ENCODE measurements around the gene ENTR1.

ENTR1 gene

DNA sequence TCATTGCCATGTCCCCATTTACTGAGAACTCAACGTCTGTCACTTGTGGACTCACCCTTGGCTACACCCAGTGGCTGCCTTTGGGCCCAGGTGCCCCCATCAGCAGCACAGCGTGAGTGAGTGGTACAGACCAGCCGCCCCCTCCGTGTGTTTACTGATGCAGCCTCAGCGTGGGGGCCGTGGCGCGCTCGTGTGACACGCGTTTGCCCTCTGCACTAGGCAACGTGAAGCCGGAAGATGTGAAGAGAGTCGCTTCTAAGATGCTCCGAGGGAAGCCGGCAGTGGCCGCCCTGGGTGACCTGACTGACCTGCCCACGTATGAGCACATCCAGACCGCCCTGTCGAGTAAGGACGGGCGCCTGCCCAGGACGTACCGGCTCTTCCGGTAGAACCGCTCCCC, 12.5 kb upstream of the ENTR1 start:
- H3K9ac ChIP-seq (ENCODE audit: low read length in 5 of 5): no peak overlapping the region
- H3K27ac ChIP-seq (ENCODE audit: low read depth, low read length): no peak overlapping the region
- H3K36me3 ChIP-seq (ENCODE audit: control insufficient read depth in 5 of 5, insufficient read depth in 5 of 5, low read length in 5 of 5): peaks cover 0 to 68% (median 66%) of the 10 kb centered on the region in 5 donors
- H3K27me3 ChIP-seq (ENCODE audit: control insufficient read depth in 5 of 5, insufficient read depth in 4 of 5, low read length in 5 of 5): no peaks in the 10 kb centered on the region
- H3K9me3 ChIP-seq (ENCODE audit: control insufficient read depth in 5 of 5, low read length in 5 of 5): no peaks in the 10 kb centered on the region
- peaks cover 0 to 6% (median 0%) of the 10 kb centered on the region in 5 donors for H3K4me1 ChIP-seq (ENCODE audit: control insufficient read depth in 5 of 5, insufficient read depth in 5 of 5, low read length in 5 of 5)
- no peak overlapping the region for H3K4me3 ChIP-seq (ENCODE audit: low read depth in 1 of 5, low read length in 5 of 5)

DNA sequence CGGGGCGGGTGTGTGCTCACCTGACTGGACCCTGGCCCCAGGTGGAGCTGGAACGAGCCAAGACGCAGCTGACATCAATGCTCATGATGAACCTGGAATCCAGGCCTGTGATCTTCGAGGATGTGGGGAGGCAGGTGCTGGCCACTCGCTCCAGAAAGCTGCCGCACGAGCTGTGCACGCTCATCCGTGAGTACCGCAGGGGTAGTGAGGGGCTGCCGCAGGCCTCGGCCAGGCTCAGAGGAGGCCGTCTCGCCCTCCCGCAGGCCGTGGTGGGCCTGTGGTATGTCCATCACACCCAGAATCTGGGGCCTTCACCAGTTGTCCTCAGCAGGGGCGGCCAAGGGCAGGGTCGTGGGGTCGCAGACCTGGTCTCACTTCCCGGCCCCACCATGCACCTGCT, 11.4 kb upstream of the ENTR1 start:
- no peaks in the 10 kb centered on the region for H3K27me3 ChIP-seq (ENCODE audit: control insufficient read depth in 5 of 5, insufficient read depth in 4 of 5, low read length in 5 of 5)
- H3K4me3 ChIP-seq (ENCODE audit: low read depth in 1 of 5, low read length in 5 of 5): no peak overlapping the region
- H3K9ac ChIP-seq (ENCODE audit: low read length in 5 of 5): no peak overlapping the region
- H3K36me3 ChIP-seq (ENCODE audit: control insufficient read depth in 5 of 5, insufficient read depth in 5 of 5, low read length in 5 of 5): peaks cover 0 to 79% (median 76%) of the 10 kb centered on the region in 5 donors
- peaks cover 0 to 6% (median 0%) of the 10 kb centered on the region in 5 donors for H3K4me1 ChIP-seq (ENCODE audit: control insufficient read depth in 5 of 5, insufficient read depth in 5 of 5, low read length in 5 of 5)
- no peaks in the 10 kb centered on the region for H3K9me3 ChIP-seq (ENCODE audit: control insufficient read depth in 5 of 5, low read length in 5 of 5)
- H3K27ac ChIP-seq (ENCODE audit: low read depth, low read length): no peak overlapping the region

DNA sequence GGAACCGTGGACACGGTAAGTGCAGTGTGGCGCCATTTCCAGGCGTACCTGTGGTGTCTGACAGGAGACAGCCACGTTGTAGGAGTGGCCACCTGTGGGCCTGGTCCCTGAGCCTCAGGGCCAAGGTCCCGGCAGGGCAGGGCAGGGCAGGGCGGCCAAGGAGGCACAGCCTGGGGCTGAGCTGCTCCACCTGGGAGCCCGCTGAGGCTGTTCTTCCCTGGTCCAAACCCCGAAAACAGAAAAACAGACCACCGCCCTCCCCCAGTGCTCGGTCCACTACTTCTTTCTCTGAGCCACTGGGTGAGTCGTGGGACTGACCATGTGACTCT, 8.6 kb upstream of the ENTR1 start:
- Histone ChIP-seq H3K4me3 (ENCODE audit: low read depth in 1 of 5, low read length in 5 of 5) (no peak overlapping the region), H3K36me3 (ENCODE audit: control insufficient read depth in 5 of 5, insufficient read depth in 5 of 5, low read length in 5 of 5) (peaks cover 0 to 96% (median 92%) of the 10 kb centered on the region in 5 donors), H3K27ac (ENCODE audit: low read depth, low read length) (no peak overlapping the region), H3K9ac (ENCODE audit: low read length in 5 of 5) (no peak overlapping the region), H3K9me3 (ENCODE audit: control insufficient read depth in 5 of 5, low read length in 5 of 5) (no peaks in the 10 kb centered on the region), H3K27me3 (ENCODE audit: control insufficient read depth in 5 of 5, insufficient read depth in 4 of 5, low read length in 5 of 5) (no peaks in the 10 kb centered on the region), H3K4me1 (ENCODE audit: control insufficient read depth in 5 of 5, insufficient read depth in 5 of 5, low read length in 5 of 5) (no peaks in the 10 kb centered on the region)

DNA sequence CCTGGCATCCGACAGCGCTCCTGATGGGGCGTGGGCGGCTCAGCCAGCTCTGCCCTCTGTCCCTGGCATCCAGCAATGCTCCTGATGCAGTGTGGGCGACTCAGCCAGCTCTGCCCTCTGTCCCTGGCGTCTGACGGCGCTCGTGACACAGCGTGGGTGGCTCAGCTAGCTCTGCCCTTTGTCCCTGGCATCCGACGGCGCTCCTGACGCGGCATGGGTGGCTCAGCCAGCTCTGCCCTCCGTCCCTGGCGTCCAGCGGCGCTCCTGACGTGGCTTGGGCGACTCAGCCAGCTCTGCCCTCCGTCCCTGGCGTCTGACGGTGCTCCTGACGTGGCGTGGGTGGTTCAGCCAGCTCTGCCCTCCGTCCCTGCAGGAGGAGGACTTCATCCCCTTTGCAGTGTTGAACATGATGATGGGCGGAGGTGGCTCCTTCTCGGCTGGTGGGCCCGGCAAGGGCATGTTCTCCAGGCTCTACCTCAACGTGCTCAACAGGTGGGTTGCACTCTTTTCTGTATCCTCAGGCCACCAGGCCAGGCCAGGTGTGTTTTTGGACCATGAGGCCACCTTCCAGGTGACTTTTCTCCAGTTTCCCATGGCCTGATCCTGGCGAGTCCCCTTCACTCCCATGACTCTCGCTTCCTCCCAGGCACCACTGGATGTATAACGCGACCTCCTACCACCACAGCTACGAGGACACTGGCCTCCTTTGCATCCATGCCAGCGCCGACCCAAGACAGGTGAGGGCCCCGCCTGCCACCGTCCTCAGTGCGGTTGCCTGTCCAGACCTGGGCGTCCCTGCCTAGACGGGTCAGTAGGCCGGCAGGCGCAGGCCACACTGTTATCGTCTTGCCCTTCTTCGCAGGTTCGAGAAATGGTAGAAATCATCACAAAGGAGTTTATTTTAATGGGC, 8.0 kb upstream of the ENTR1 start:
- H3K27me3 ChIP-seq (ENCODE audit: control insufficient read depth in 5 of 5, insufficient read depth in 4 of 5, low read length in 5 of 5): no peaks in the 10 kb centered on the region
- H3K27ac ChIP-seq (ENCODE audit: low read depth, low read length): no peak overlapping the region
- H3K4me1 ChIP-seq (ENCODE audit: control insufficient read depth in 5 of 5, insufficient read depth in 5 of 5, low read length in 5 of 5): no peaks in the 10 kb centered on the region
- no peak overlapping the region for H3K4me3 ChIP-seq (ENCODE audit: low read depth in 1 of 5, low read length in 5 of 5)
- peaks cover 0 to 96% (median 94%) of the 10 kb centered on the region in 5 donors for H3K36me3 ChIP-seq (ENCODE audit: control insufficient read depth in 5 of 5, insufficient read depth in 5 of 5, low read length in 5 of 5)
- no peaks in the 10 kb centered on the region for H3K9me3 ChIP-seq (ENCODE audit: control insufficient read depth in 5 of 5, low read length in 5 of 5)
- no peak overlapping the region for H3K9ac ChIP-seq (ENCODE audit: low read length in 5 of 5)

DNA sequence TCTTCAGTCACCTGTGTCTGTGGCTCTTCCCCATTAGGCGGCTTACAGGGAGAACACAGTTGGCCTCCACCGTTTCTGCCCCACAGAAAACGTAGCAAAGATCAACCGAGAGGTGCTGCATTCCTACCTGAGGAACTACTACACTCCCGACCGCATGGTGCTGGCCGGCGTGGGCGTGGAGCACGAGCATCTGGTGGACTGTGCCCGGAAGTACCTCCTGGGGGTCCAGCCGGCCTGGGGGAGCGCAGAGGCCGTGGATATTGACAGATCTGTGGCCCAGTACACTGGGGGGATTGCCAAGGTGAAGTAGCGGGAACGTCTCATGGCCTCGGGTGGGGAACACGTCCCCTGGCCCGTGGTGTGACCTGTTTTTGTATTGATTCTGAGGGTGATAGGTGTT, 6.5 kb upstream of the ENTR1 start:
- Histone ChIP-seq H3K36me3 (ENCODE audit: control insufficient read depth in 5 of 5, insufficient read depth in 5 of 5, low read length in 5 of 5) (peaks cover 0 to 92% (median 87%) of the 10 kb centered on the region in 5 donors), H3K27ac (ENCODE audit: low read depth, low read length) (no peak overlapping the region), H3K9ac (ENCODE audit: low read length in 5 of 5) (no peak overlapping the region), H3K4me3 (ENCODE audit: low read depth in 1 of 5, low read length in 5 of 5) (no peak overlapping the region), H3K27me3 (ENCODE audit: control insufficient read depth in 5 of 5, insufficient read depth in 4 of 5, low read length in 5 of 5) (no peaks in the 10 kb centered on the region), H3K4me1 (ENCODE audit: control insufficient read depth in 5 of 5, insufficient read depth in 5 of 5, low read length in 5 of 5) (peaks cover 0 to 3% (median 2%) of the 10 kb centered on the region in 5 donors), H3K9me3 (ENCODE audit: control insufficient read depth in 5 of 5, low read length in 5 of 5) (no peaks in the 10 kb centered on the region)

DNA sequence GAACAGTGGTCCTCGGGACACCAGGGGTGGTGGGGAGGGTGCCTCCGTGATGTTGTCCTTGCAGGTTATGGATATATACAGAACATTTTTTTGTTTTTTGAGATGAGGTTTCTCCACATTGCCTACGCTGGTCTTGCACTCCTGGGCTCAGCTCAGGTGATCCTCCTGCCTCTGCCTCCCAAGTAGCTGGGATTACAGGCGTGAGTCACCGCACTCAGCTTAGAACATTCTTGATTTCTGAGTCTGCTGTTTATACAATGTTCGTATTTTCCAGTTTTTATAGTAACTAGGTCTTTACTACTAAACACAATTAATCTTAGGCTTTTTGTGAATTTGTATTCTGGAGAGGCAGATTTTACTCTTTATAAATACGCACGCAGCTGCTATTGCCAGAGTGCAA, 6.0 kb upstream of the ENTR1 start:
- no peak overlapping the region for H3K4me3 ChIP-seq (ENCODE audit: low read depth in 1 of 5, low read length in 5 of 5)
- no peak overlapping the region for H3K27ac ChIP-seq (ENCODE audit: low read depth, low read length)
- no peak overlapping the region for H3K9ac ChIP-seq (ENCODE audit: low read length in 5 of 5)

DNA sequence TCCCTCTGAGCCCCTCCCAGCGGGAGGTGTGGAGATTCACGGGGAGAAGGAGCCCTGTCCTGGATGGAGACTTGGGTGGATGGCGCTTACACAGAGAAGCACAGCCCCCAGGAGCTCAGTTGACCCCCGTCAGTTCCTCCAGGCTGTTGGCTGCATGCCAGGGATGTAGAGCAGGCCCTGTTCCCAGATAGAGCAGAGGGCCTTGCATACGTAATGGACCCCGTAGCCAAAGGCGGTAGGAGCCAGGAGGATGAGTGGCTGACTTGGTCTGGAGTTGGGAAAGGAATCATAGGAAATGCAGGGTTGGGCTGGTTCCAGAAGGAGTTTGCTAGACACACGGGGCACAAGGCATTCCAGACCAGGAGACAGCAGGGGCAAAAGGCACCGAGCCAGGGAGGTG, 2.5 kb upstream of the ENTR1 start:
- Histone ChIP-seq H3K36me3 (ENCODE audit: control insufficient read depth in 5 of 5, insufficient read depth in 5 of 5, low read length in 5 of 5) (peaks cover 0 to 56% (median 51%) of the 10 kb centered on the region in 5 donors), H3K27ac (ENCODE audit: low read depth, low read length) (no peak overlapping the region), H3K9ac (ENCODE audit: low read length in 5 of 5) (no peak overlapping the region), H3K27me3 (ENCODE audit: control insufficient read depth in 5 of 5, insufficient read depth in 4 of 5, low read length in 5 of 5) (no peaks in the 10 kb centered on the region), H3K4me3 (ENCODE audit: low read depth in 1 of 5, low read length in 5 of 5) (no peak overlapping the region), H3K9me3 (ENCODE audit: control insufficient read depth in 5 of 5, low read length in 5 of 5) (no peaks in the 10 kb centered on the region), H3K4me1 (ENCODE audit: control insufficient read depth in 5 of 5, insufficient read depth in 5 of 5, low read length in 5 of 5) (peaks cover 7 to 32% (median 25%) of the 10 kb centered on the region in 5 donors)

More for the DNA sequence above, 6.0 kb upstream of the ENTR1 start:
- H3K36me3 ChIP-seq (ENCODE audit: control insufficient read depth in 5 of 5, insufficient read depth in 5 of 5, low read length in 5 of 5): peaks cover 0 to 87% (median 83%) of the 10 kb centered on the region in 5 donors
- H3K27me3 ChIP-seq (ENCODE audit: control insufficient read depth in 5 of 5, insufficient read depth in 4 of 5, low read length in 5 of 5): no peaks in the 10 kb centered on the region
- H3K9me3 ChIP-seq (ENCODE audit: control insufficient read depth in 5 of 5, low read length in 5 of 5): no peaks in the 10 kb centered on the region
- H3K4me1 ChIP-seq (ENCODE audit: control insufficient read depth in 5 of 5, insufficient read depth in 5 of 5, low read length in 5 of 5): peaks cover 4 to 8% (median 7%) of the 10 kb centered on the region in 5 donors

DNA sequence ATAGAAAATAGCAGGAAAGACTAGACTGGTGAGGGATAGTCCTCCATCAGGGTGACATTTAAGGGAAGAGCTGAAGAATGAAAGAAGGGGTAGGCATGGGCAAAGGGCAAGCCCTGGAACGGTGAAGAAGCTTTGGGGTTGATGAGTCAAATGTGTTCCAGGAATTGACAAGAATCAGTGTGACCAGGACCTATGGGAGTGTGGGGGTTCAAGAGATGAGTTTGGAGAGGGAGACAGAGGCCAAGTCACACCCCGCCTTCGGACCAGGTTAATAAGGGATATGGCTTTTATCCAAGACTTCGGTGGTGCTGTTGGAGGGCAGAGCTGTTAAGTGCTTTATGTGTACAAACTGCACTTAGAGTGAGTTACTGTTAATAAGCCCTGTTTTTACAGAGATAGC, 964 bp upstream of the ENTR1 start:
- H3K4me3 ChIP-seq (ENCODE audit: low read depth in 1 of 5, low read length in 5 of 5): peak overlapping the region; percentile 74 to 96 (median 91)
- peaks cover 0 to 54% (median 49%) of the 10 kb centered on the region in 5 donors for H3K36me3 ChIP-seq (ENCODE audit: control insufficient read depth in 5 of 5, insufficient read depth in 5 of 5, low read length in 5 of 5)
- H3K9ac ChIP-seq (ENCODE audit: low read length in 5 of 5): peak overlapping the region; percentile 22 to 98 (median 95)
- H3K9me3 ChIP-seq (ENCODE audit: control insufficient read depth in 5 of 5, low read length in 5 of 5): no peaks in the 10 kb centered on the region
- H3K4me1 ChIP-seq (ENCODE audit: control insufficient read depth in 5 of 5, insufficient read depth in 5 of 5, low read length in 5 of 5): peaks cover 7 to 32% (median 25%) of the 10 kb centered on the region in 5 donors
- no peaks in the 10 kb centered on the region for H3K27me3 ChIP-seq (ENCODE audit: control insufficient read depth in 5 of 5, insufficient read depth in 4 of 5, low read length in 5 of 5)
- no peak overlapping the region for H3K27ac ChIP-seq (ENCODE audit: low read depth, low read length)

DNA sequence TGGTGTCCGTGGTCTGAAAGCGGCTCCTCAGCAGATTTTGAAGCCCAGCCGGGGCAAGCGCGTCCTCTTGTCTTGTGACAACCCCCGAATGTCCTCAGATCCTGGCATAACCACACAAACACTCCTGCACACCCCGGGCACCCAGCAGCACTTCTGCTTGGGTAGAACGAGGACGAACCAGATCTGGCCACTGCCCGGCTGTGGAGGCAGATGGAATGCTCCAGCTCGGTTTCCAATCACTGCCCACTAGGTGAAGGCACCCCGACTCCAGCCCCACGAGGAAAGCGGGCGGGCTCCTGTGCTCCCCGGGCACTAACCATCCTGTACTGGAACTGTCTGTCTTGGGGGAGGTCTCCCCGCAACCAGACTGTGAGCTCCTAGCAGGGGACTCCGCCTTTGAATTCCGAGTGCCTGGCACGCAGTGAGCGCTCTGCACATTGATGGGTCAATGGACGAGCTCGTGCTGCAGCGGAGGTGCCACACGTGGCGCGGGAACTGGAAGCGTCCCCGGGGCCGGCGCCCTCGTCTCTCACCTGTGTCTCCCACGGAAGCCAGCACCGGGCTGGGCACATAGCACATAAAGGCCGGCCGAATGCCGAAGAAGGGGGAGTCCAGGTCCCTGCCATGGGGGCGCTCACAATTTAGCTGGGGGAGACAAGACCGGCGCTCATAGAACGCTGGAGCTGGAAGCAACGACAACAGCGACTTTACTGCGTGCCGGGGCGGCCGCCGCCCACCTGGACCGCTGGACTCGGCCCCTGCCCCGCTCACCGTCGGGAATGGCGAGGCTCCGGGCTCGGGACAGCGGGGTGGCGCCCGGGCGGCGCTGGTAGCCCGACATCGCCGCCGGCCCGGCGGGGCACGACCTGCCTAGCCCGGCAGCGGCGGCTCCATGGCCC, 608 bp downstream of the ENTR1 start:
- Histone ChIP-seq H3K4me1 (ENCODE audit: control insufficient read depth in 5 of 5, insufficient read depth in 5 of 5, low read length in 5 of 5) (peaks cover 7 to 32% (median 25%) of the 10 kb centered on the region in 5 donors), H3K9me3 (ENCODE audit: control insufficient read depth in 5 of 5, low read length in 5 of 5) (no peaks in the 10 kb centered on the region), H3K9ac (ENCODE audit: low read length in 5 of 5) (peak overlapping the region in 4 of 5 donors; percentile 74 to 85 (median 82)), H3K27me3 (ENCODE audit: control insufficient read depth in 5 of 5, insufficient read depth in 4 of 5, low read length in 5 of 5) (no peaks in the 10 kb centered on the region), H3K36me3 (ENCODE audit: control insufficient read depth in 5 of 5, insufficient read depth in 5 of 5, low read length in 5 of 5) (peaks cover 0 to 51% (median 44%) of the 10 kb centered on the region in 5 donors), H3K27ac (ENCODE audit: low read depth, low read length) (peak overlapping the region; percentile 57), H3K4me3 (ENCODE audit: low read depth in 1 of 5, low read length in 5 of 5) (peak overlapping the region; percentile 59 to 96 (median 77))

Data from subcutaneous abdominal adipose tissue (tissue), 5 donors.